ENCODE data around the gene CCNK.

Gene CCNK

DNA sequence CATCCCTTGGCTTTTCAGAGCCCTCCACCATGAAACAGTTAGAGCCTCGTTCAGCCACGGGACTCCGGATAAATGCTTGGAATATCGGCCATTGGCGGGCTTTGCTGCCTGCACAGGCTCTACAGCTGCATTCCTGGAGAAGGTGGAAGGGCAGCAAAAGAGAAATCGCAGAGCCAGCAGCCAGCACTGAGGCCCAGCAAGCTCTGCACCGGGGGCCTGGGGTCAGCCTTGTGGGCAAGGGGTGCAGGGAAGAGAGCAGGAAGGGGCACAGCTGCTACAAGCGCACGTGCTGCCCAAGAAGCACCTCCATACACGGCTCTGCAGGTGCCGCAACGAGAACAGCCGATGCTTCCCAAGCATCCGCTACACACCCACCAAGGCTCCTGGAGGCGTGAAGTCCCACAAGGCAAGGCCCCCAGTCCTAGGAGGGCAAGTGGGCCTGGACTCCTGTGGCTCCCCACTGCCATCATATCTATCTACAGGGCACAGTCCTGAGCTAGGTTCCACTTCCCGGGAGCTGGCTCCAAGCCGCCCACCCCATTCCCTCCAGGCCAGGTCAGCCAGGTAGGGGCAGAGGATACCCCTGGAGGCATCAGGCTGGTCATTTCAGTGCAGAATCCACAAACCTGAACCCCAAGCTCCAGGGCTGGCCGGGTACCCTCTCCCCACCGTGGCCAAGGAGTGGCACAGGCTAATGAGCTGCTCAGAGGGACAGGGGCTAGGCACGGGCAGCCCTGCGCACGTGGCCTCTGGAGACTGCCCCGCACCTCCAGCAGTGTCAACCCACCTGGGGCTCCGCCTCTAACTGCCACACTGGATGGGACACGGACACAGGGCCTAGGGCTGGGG, 40.2 kb downstream of the CCNK start:
- no peak for DNase-seq

DNA sequence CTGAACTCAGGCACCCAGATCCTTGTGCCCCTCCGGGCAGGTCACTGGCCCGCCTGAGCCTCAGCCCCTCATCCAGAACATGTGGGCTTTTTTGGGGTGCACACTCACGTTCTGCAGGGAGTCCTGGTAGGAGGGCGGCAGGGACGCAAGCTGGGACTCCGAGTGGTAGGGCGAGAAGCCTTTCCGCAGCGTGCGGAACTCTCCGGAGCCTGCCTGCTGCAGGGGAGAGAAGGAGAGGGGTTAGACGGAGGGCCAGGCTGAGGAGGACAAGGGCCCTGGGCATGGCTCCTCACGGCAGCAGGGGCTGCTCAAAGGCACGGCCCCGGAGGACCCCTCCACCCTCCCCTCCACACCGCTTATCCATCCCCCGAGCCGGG, 40.8 kb downstream of the CCNK start:
- DNase-seq: no peak

DNA sequence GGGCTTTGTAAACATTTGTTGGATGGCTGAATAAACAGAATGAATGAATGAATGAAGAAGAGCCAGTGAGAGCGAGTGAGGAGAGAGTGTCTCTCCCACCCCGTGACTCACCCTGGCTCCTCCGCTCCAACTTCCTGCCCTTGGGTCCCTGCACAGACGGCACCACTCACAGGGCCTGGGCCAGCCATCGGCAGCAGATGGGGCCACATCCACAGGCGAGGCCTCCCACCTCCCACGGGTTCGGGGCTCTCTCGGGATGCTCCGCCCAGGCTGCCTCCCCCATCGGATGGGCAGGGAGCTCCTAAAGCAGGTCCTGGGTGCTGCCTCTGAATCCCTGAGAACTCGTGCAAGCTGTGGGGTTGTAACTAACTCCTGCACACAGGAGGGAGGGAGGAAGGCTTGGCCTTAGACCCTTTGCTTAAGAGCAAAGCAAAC, 41.3 kb downstream of the CCNK start:
- no peak for DNase-seq

DNA sequence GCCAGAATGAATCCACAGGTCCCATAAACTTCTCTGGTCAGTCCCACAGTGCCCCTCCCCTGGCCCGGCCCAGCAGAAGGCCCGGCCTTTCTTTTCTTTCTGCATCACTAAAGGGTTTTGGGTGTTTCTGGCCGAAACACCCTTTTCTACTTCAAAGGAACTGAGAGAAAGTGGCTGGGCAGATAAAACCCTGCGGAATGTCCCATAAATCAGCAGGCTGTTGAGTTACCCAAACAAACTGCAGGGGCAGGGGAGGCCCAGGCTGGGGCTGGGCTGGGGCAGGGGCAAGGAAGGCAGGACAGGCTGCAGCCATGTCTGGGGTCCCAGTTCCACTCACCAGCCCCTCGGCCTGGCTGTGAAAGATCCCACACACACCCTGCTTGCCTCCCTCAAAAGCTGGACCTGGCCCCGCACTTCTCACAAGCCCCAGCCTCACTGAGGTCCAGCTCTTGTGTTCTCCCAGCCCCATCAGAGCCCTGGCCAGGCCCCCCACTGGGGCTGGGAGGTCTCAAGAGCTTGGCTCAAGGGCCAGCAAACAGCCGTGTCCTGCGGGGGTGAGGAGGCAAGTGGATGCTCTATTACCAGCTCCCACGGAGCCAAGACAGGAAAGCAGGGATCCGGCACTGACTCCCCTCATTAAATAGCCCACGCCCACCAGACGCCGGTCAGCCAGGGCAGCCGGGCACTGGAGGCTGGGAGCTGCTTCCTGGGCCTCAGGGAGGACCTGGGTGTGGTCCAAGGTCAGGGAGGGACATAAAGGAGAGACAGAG, 41.9 kb downstream of the CCNK start:
- no peak for DNase-seq

DNA sequence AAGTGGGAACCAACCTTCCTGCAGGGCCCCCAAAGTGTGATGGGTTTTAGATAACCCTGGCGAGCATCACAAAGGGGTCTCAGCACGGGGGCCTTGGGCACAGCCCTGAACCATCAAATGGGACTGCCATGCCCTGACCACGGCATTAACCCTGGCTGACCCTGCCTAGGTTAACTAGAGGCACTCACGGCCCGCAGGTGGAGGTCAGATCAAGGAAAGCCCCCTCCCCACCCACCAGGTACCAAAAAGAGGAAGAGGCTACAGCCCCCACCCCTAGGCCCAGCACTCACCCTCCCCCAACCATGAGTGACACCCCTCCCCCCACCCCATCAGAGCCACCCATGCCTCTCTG, 42.5 kb downstream of the CCNK start:
- no peak for DNase-seq

DNA sequence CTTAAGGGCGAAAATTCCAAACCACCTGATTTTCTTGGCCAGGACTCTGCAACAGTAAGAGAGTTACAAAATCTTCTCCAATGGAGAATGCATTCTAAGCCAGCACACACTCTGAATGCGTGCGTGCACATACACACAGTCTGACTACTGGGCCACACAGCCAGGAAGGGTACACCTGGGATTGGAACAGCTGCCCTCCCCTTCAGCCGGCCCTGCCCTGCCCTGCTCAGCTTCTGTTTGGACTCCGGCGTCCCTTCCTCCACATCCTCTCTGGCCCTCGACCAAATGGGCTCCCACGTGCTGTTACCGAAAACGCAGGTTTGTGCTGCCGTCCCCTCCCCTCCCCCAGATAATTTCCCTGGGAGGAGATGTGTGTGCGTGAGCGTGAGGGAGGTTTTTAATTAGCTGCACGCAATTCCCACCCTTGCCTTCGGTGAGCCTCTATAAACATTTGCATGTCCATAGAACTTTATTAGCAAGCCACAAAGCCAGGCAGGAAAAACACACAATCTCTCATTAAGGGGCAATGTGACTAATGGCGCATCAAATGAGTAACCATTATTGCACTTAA, 43.0 kb downstream of the CCNK start:
- no peak for DNase-seq

DNA sequence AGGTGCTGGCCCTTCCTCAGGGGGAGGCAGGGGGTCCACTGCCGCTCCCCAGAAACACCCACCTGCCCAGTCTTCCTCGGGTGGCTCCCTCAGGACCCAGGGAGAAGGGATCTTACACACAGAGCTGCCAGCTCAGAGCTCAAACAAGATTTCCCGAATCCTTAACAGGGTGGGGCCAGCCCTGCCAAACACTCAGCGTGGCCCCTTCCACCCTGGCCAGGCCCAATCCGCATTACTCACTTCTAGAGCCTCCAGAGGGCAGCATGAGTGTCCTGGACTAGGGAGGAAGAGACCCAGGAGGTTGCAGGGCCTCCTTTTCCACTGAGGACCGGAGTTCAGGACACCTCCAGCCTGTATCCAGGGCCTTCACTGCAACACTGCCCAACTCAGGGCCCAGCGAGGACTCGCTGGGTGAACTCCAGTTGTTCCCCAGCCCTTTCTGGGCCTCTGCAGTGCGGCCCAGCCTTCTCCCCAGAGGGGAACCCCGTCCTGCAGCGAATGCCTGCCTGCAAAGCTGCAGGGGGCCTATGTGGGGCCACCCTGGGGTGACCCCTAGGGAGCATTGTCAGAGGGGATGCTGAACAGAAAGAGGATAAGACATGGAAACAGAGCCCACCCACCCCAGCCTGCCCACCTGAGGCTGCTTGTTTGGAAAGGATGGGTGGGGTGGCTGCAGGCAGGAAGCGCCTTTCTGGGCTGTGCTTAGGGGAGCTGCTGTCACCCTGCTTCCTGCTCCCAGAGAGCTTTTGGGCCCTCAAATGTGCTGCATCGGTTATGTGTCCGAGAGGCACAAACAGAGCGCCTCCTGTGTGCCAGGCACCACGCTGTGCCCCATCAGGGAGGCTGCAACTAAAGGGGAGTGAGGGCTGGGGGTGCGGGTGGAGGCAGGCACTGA, 43.8 kb downstream of the CCNK start:
- no peak for DNase-seq

DNA sequence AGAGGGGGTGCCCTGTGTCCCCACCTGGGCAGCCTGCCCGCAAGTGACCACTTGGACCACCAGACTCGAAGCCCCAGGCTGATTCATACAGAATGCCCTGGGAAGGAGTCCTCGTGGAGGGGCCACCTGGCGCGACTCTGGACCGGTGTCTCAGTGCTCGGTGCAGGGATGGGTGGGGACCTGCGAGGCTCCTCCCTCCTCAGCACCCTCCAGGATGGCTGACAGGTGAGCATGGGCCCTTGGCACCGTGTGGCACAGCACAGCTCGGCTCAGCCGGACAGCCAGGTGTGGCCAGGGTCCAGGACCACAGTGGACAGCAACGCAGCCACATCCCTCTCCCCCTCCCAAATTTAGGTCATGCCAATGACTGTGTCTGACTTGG, 44.5 kb downstream of the CCNK start:
- DNase-seq: no peak

DNA sequence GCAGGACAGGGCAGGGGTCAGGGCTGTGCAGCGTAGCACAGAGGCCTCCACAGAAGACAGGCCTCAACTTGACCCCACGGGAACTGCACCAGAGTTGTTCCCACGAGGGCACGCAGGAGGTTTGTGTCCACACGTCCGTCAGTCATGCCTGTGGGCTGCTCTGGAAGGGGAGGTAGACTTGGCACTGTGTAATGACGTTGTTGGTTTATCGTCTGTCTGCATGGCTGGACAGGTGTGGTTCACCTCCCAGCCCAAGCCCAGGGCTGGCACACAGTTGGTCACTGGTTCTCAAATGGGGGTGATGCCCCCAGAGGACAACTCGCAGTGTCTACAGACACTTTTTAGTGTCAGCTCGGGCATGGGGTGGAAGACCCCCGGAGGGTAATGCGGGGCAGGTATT, 45.8 kb downstream of the CCNK start:
- no peak for DNase-seq

DNA sequence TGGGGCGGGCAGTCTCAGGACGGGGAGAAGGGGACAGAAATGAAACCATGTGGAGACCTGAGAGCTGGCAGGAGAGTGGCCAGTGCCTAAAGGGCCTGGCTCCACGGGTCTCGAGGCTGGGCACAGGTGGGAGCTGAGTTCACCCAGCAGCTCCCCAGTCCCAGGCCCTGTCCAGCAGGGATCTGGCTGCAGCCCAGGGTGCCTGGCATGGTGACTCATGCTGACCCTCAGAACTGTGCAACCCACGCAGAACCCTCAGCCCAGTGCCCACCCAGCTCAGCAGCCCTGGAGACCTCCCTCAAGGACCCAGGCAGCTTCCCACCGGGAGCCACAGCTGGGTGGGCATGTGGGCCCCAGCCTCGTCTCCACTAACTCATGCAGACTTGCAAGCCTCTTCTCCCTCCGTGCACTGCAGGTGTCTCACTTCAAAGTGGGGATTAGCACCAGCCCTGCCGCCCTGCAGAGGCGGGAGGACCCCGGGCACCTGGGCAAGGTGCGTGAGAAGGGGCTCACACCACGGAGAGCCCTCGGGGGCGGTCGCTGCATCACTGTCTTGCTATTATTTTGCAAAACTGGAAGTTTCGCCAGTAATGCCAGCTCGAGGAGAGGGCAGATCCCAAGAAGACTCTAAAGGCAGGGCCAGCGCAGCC, 46.3 kb downstream of the CCNK start:
- no peak for DNase-seq

DNA sequence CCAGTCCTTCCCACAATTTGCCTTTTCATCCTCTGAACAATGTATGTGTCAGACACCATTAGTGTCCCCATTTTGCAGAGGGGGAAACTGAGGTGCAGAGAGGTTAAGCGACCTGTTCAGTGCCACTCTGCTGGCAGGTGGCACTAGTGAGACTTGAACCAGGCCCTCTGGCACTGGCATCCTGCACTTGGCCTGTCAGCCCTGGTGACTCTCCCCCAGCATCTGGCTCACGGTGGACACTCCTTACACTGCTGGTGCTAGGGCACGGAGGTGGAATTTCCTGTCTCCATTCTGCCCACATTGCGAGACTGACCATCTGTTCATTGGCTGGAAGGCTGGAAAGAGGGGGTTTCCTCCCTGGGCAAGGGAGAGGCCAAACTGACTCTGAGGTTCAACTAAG, 48.7 kb downstream of the CCNK start:
- DNase-seq: no peak

DNA sequence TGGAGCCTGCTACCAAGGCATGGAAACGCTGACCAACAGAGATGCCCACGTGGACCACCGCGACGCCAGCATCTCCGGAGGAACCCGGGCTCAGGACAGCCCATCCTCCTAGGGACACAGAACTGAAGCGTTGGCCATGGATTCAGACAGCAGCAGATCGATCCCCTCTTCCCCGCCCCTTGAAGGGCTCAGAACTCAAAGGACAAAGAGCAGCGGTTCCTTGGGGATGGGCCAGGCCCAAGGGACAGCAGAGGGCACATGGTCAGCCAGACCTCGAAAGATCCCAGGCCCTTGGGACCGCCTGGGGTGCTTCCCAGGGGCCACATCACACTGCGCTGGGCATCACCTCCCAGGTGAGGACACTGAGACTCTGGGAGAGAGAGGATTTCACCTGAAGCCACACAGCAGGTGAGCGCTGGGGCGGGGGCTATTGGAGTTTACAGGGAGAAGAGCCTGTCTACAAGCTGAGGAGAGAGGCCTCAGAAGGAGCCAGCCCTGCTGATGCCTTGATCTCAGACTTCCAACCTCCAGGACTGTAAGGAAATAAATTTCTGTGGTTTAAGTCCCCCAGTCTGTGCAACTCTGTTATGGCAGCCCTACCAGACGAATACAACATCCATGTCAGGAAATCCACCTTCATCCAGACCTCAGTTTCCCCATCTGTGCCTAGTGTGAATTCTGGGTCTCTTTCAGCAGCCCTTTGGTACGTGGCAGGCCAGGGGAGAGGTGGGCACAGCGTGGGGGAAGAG, 49.4 kb downstream of the CCNK start:
- no peak for DNase-seq

DNA sequence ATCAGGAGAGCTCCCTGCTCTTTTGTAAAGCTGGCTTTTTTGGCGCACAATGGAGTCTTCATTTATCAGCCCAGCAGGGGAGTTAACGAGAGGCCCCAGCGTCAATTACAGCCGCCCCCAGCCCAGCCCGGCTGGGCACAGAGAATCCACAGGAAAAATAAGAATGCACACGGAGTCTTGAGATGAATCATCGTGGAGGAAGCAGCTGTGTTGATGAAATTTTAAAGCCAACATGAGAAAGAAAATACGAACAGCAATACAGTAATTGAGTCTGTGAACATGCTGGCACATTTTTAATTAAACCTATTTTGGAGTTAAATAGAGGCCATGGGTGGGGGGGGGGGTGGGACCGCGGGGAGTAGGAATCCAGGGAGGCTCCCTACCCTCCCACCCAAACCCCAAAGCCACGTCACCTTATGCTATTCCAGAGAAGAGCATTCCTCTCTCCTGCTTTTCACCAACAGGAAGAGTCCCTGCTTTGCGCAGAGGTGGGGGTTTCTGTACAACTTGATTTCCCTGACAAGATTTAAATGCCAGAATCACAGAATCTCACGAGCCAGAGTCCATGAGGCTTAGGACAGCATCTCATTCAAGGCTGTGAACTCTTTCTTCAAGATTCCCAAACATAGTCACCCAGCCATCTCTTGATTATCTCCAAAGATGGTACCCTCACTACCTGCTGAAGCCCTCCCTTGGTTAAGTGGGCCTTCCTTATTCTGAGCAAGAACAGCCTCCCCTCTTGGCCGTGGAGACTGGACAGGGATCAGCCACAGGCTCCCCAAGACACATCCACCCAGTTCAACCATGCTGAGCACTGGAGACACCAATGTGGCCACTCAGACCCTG, 50.3 kb downstream of the CCNK start:
- DNase-seq: no peak

DNA sequence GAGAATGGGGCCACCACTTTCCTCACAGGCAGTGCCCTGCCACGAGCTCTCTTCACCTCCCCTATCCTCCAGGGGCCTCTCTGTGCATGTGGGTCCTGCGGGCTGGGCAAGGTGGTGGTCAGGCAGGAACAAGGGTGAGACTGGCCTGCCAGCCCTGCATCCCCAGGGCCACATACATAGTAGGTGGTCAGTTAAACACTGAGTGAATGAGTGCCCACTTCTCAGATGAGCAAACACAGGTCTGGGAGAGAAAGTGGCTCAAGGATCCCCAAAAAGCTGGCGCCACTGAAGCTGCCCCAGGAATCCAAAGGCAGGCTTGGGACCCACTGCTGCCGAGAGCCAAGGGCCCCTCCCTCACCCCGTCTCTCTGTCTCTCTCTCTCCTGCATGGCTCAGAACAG, 51.1 kb downstream of the CCNK start:
- DNase-seq: no peak

DNA sequence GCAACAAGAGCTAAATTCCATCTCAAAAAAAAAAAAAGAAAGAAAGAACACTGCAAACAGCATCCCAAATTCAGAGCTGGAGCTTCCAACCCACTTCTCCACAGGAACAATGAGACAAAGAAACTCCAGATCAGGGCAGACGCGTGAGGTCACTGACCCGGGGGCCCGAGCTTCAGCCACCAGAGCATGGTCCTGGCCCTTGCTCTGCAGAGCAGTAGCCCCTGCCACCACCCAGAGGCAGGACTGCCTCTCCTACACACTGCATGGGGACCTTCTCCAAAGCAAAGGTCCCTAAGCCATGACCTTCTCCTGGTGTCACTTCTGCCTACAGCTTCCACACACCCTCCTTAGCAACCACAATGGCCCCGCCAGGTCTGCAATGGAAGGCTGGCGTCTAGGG, 53.1 kb downstream of the CCNK start:
- no peak for DNase-seq

DNA sequence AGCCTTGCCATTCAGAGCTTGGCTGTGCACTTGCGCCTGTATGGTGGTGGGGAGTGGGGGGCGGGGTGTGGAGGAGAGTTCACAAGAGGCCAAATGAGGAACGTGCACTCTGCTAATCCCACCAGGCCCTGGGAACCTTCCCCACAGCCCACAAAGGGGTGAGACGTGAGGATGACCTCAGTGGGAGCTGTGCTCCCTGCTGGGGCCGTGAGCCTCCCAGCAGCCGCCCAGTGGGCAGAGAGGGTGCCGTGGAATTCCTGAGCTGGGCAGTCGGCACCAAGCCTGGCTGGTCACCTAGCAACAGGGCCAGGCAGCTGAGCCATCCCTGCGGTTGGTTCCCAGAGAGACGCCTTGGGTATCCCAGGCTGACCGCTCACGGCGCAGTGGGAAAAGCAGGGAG, 53.7 kb downstream of the CCNK start:
- DNase-seq: no peak

DNA sequence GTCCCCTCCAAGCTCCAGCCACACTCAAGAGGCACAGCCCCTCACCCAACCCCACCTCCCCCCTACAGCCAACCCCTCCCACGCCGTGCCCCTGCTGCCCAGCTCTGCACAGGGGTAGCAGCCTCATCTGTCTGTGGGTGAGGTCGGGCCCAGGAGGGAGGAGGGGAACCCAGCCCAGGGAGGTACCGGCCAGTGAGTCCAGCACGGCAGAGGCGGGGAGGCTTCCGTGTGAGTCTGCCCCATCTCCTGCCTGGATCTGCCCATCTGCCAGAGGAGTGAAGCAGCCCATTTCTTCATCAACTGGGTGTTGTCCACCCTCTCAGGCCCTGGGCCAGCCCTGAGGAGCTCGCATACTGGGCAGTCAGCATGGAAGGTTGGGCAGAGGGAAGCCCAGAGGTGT, 54.2 kb downstream of the CCNK start:
- no peak for DNase-seq

DNA sequence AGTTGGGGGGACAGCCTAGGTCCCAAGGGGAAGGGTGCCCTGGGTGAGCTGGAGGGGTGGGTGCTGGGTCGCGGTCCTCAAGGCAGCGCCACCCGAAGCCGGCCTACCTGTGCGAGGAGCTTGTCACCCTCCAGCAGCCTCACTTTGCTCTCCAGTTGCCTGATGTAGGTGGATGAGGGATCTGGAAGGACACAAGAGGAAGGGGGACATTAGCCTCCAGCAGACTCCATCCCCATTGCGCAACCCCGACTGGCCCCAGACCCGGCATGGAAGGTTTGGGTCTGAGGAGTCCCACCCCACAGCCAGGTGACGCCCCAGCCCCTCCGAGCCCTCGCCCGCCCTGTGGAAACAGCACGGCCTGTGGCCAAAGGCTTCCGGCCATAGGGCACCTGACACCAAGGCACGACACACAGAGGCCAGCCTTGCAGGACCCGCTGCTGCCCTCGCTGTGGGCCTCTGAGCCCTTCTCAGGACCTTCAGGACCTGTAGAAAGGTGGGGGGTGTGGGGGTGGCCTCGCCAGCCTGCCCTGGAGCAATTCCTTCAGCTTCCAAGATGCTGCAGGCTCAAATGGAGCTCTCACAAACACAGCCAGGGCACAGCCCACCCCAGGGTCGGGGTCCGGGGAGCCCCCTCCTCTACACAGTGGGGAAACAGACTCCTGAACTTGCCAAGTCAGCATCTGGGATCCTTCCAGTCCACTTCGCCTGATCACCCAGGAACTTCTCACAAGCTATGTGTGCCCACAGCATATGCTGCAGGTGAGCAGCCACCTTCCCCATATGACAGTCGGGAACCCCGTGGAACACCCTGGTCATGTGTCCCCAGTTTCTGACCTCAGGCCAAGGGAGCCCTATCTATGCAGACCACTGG, 54.9 kb downstream of the CCNK start:
- DNase-seq: no peak

DNA sequence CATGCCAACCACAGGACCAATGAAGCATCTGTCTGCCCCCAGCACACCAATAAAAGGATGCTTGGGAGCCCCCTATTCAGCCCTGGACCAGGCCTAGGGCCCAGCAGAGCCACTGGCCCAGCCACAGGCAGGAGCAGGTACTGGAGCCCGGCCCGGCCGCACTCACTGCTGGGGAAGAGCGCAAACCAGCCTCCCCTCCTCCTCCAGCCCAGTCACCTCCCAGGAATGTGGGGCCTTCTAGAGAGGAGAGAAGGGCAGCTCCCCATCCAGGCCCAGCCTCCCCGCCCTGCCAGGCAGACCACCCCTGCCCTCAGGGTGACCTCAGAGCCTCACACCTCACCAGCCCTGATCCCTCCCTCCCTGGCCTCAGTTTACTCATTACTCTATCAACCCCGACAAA, 56.2 kb downstream of the CCNK start:
- no peak for DNase-seq

DNA sequence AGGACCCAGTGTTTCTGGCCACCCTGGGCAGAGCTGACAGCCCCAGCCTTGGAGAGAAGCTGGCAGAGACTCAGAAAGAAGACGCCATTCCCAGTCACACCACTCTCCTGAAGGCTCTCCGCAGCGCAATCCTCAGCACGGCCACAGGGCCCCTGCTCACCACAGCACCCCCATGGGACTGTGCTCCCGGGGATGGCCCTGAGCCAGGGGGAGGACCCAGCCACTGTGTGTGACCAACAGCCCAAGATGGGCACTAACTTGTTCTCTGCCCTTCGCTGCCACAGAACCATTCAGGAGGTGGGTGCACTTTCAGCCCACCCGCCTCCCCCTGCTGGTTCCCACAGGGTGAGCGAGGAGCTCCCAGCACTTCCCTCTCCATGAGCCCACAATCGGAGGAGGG, 57.1 kb downstream of the CCNK start:
- DNase-seq: no peak
